GM12878 (cell line): ENCODE results near the gene ASCC3. TPM values are rescaled to one million over a fixed set of nuclear protein-coding genes. Genes with fewer than 3 reads are reported as not detected.

Experiments
- ATAC-seq: fragments of 200-7000 bp; cut with Tn5 transposase; 3 replicates; pipeline ENCODE4 v1.9.1; 2020; ENCODE audit warnings: mild to moderate bottlenecking, moderate library complexity
- BruUV-seq: library from RNA; stranded (reverse); fragments of 400-500 nt; replicated peaks from 2 replicates; lab custom pipeline; 2021; lab: Mats Ljungman, UMichigan
- CTCF ChIA-PET: fragments of 300-600 bp; sonication (Branson Sonifier 250); formaldehyde crosslinking; extraction: SDS; loops from one replicate; lab custom pipeline; 2021; ENCODE audit warnings: inconsistent platforms; lab: Yijun Ruan, JAX
- POLR2A ChIA-PET: fragments of 350-600 bp; formaldehyde crosslinking; extraction: SDS; loops from one replicate; lab custom pipeline; 2021; ENCODE audit warnings: inconsistent platforms; lab: Charles Lee
- RAD21 ChIA-PET: fragments of 300-600 bp; sonication (Branson Sonifier 250); formaldehyde crosslinking; loops from one replicate; lab custom pipeline; 2023; ENCODE audit warnings: antibody characterized with exemption; ENCODE audit not compliant: unreplicated experiment; lab: Charles Lee
- SMC1A ChIA-PET: fragments of 300-600 bp; sonication (Branson Sonifier 250); formaldehyde crosslinking; loops from one replicate; lab custom pipeline; 2023; ENCODE audit not compliant: unreplicated experiment, uncharacterized antibody; lab: Charles Lee
- DNase-seq: peaks from one replicate; pipeline ENCODE4 v3.0.0-alpha.2; 2011; ENCODE audit warnings: low read depth, low spot score
- FAIRE-seq: peaks from 3 replicates; lab custom pipeline; 2011; peaks lifted over from hg19 to GRCh38; lab: Jason Lieb, UNC
- H2AFZ ChIP-seq: 2 replicates; pipeline ENCODE4 v1.6.0; 2011; ENCODE audit warnings: low read depth, low read length, control low read depth; ENCODE audit not compliant: control insufficient read depth
- H3K27ac ChIP-seq: 2 replicates; pipeline ENCODE4 v1.5.1; 2011; ENCODE audit warnings: control low read depth; ENCODE audit not compliant: control insufficient read depth, insufficient read depth
- H3K27me3 ChIP-seq, 2 experiments: replicated peaks in 1 of 2; 2 replicates each; pipeline versions ENCODE4 v1.6.0 to v1.6.1; 2011; ENCODE audit warnings: low read length in 1 of 2; ENCODE audit not compliant: control insufficient read depth in 2 of 2, insufficient read depth in 2 of 2
- H3K36me3 ChIP-seq, 2 experiments: 2 replicates each; pipeline ENCODE4 v1.5.1; 2011; ENCODE audit warnings: low read length in 1 of 2; ENCODE audit not compliant: control insufficient read depth in 2 of 2, insufficient read depth in 2 of 2
- H3K4me1 ChIP-seq: 2 replicates; pipeline ENCODE4 v1.6.1; 2011; ENCODE audit warnings: mild to moderate bottlenecking, low read length, moderate library complexity, mixed read lengths; ENCODE audit not compliant: control insufficient read depth, insufficient read depth
- H3K4me2 ChIP-seq: 2 replicates; pipeline ENCODE4 v1.6.0; 2011; ENCODE audit warnings: control low read depth; ENCODE audit not compliant: control insufficient read depth, insufficient read depth
- H3K4me3 ChIP-seq: fragments of 200-600 bp; sonication (generic); 2 replicates; pipeline ENCODE4 v1.5.1; 2016
- H3K79me2 ChIP-seq: 2 replicates; pipeline ENCODE4 v1.6.0; 2011; ENCODE audit warnings: low read length; ENCODE audit not compliant: control insufficient read depth, insufficient read depth
- H3K9ac ChIP-seq: 2 replicates; pipeline ENCODE4 v1.8.0; 2011; ENCODE audit warnings: low read length, control low read depth, mixed read lengths; ENCODE audit not compliant: control insufficient read depth, insufficient read depth
- H3K9me3 ChIP-seq: replicated peaks from 3 replicates; pipeline ENCODE4 v1.5.1; 2011; ENCODE audit warnings: mild to moderate bottlenecking, low read length; ENCODE audit not compliant: control insufficient read depth, insufficient read depth
- H4K20me1 ChIP-seq: 2 replicates; pipeline ENCODE4 v1.6.0; 2011; ENCODE audit not compliant: control insufficient read depth, insufficient read depth
- BHLHE40 ChIP-seq, 2 experiments: fragments of 450-650 bp in 1 of 2; IDR thresholded peaks; 2 replicates each; pipeline ENCODE4 v1.6.1; 2011 to 2017; ENCODE audit warnings: low read depth in 2 of 2, borderline replicate concordance in 1 of 2, improper control_type of control experiment in 1 of 2, low read length in 1 of 2, mild to moderate bottlenecking in 1 of 2
- DPF2 ChIP-seq: fragments of 450-650 bp; IDR thresholded peaks from 2 replicates; pipeline ENCODE4 v1.6.1; 2017; ENCODE audit warnings: mild to moderate bottlenecking
- EZH2 ChIP-seq: IDR thresholded peaks from 2 replicates; pipeline ENCODE4 v1.6.1; 2012; ENCODE audit warnings: low read depth, mild to moderate bottlenecking, control low read depth, inconsistent platforms, low read length, borderline replicate concordance; ENCODE audit not compliant: control insufficient read depth
- FOXK2 ChIP-seq: fragments of 450-650 bp; IDR thresholded peaks from 2 replicates; pipeline ENCODE4 v1.6.1; 2017; ENCODE audit warnings: mild to moderate bottlenecking, moderate library complexity
- JUND ChIP-seq: IDR thresholded peaks from 2 replicates; pipeline ENCODE4 v1.6.1; 2012; ENCODE audit warnings: low read depth, mild to moderate bottlenecking, low read length, improper control_type of control experiment, moderate library complexity
- KAT2A ChIP-seq: conservative IDR thresholded peaks from 2 replicates; pipeline ENCODE4 v1.6.1; 2011; ENCODE audit warnings: low read depth, low read length; ENCODE audit not compliant: control insufficient read depth
- MEF2B ChIP-seq: fragments of 450-650 bp; IDR thresholded peaks from 2 replicates; pipeline ENCODE4 v1.6.1; 2018; ENCODE audit warnings: mild to moderate bottlenecking, moderate library complexity; ENCODE audit not compliant: partially characterized antibody, poor library complexity, severe bottlenecking
- MYC ChIP-seq: IDR thresholded peaks from 2 replicates; pipeline ENCODE4 v1.6.1; 2011; ENCODE audit warnings: mild to moderate bottlenecking, low read length, moderate library complexity, inconsistent platforms; ENCODE audit not compliant: insufficient read depth, insufficient replicate concordance, insufficient read length, severe bottlenecking
- NFYB ChIP-seq: IDR thresholded peaks from 2 replicates; pipeline ENCODE4 v1.6.1; 2011; ENCODE audit warnings: low read depth, mild to moderate bottlenecking, low read length, improper control_type of control experiment, moderate library complexity; ENCODE audit not compliant: insufficient read depth
- PRDM15 ChIP-seq: fragments of 450-650 bp; formaldehyde crosslinking; IDR thresholded peaks from 2 replicates; pipeline ENCODE4 v1.4.0; 2020; ENCODE audit warnings: mild to moderate bottlenecking, moderate library complexity
- RCOR1 ChIP-seq: conservative IDR thresholded peaks from 2 replicates; pipeline ENCODE4 v1.6.1; 2012; ENCODE audit warnings: low read depth, low read length, improper control_type of control experiment
- RFX5 ChIP-seq: IDR thresholded peaks from 2 replicates; pipeline ENCODE4 v1.6.1; 2011; ENCODE audit warnings: low read depth, low read length, improper control_type of control experiment
- SMAD5 ChIP-seq: IDR thresholded peaks from 2 replicates; pipeline ENCODE4 v1.6.1; 2016; ENCODE audit warnings: antibody characterized with exemption, low read depth
- SREBF1 ChIP-seq: IDR thresholded peaks from 2 replicates; pipeline ENCODE4 v1.6.1; 2012; ENCODE audit warnings: mild to moderate bottlenecking, low read length
- WGBS: methylation state at CpG from one replicate; pipeline ENCODE4 v1.1.6; 2016; ENCODE audit warnings: low lambda C conversion rate; ENCODE audit not compliant: insufficient replicate concordance, insufficient coverage; ENCODE audit errors: missing lambda C conversion rate; 5-methylcytosine and 5-hydroxymethylcytosine counted together
- in situ Hi-C: fragments of 300-500 bp; cut with MboI; formaldehyde crosslinking; loops from 9 replicates; pipeline ENCODE4 v1.14.3; 2018; ENCODE audit warnings: mixed read lengths
- intact Hi-C: fragments of 100-400 bp; cut with micrococcal nuclease; formaldehyde crosslinking; loops from one replicate; pipeline ENCODE4 v1.14.2; 2022; ENCODE audit not compliant: unreplicated experiment
- polyA plus RNA-seq, 11 experiments: library from polyadenylated mRNA; depleted of rRNA in 4 of 11; unstranded in 6 of 11; stranded (reverse) in 5 of 11; fragments of >200 nt; fragmentation: Nextera tagmentation in 4 of 11; fragmentation: Illumina TruSeq in 1 of 11; extraction: Ambion mirVana in 4 of 11; extraction: Trizol in 1 of 11; gene quantifications; 1 replicate in 1 of 11; 2 replicates in 10 of 11; pipeline versions ENCODE4 v1.2.1 to v1.2.3, GENCODE V29; 2011 to 2016; ENCODE audit warnings: inconsistent platforms in 2 of 11, missing spikeins in 2 of 11, low read depth in 1 of 11
- total RNA-seq, 4 experiments: library from RNA; depleted of rRNA in 3 of 4; stranded (reverse); fragments of >200 nt in 3 of 4; fragmentation: Illumina TruSeq in 1 of 4; extraction: Trizol in 1 of 4; gene quantifications; 2 replicates each; pipeline versions ENCODE4 v1.2.1 to v1.2.3, GENCODE V29; 2013 to 2021

Gene ASCC3
- total and polyA plus RNA-seq, 10 of the 15 experiments (the other 5 are each of a cell fraction or from before 2014, with no cell fraction given), result 19.9 to 76.2 (median 55.9) TPM

- H3K27me3 ChIP-seq, result no peaks in the 10 kb centered on the region
- SMC1A ChIA-PET, result interaction anchor here (0.8 to 1.4 kb wide), 3 partner anchors 8 to 19 kb away, joined by 3 read pairs; no protein-coding TSS in a partner anchor
- in situ Hi-C loops, result no loop called here
- H3K4me2 ChIP-seq, result no peak overlapping the region
- H3K4me1 ChIP-seq, result no peaks in the 10 kb centered on the region
- CTCF ChIA-PET, result interaction anchor here (0.7 kb wide), 1 partner anchor 24 kb away, joined by 3 read pairs; no protein-coding TSS in a partner anchor
- TF ChIP-seq BHLHE40 (IDR thresholded peaks at IDR 0.05; ENCODE audit: borderline replicate concordance in 1 of 2, low read depth in 2 of 2, low read length in 1 of 2) (no peak), EZH2 (no peak), SMAD5 (no peak)
- TF ChIP-seq, all 136 proteins: peak for 0
- WGBS, result 100% methylated on average over 2 of the region's 2 CpGs
- RAD21 ChIA-PET, result no interaction called here
- no peaks in the 10 kb centered on the region for H4K20me1 ChIP-seq
- peaks cover 5% of the 10 kb centered on the region for H3K79me2 ChIP-seq
- H3K4me3 ChIP-seq, result no peak overlapping the region
- peaks cover 0 to 4% of the 10 kb centered on the region in 2 experiments; a peak in 2 of 4 replicates for H3K36me3 ChIP-seq
- no peak overlapping the region for H3K27ac ChIP-seq
- no peak overlapping the region for H3K9ac ChIP-seq
- no peaks in the 10 kb centered on the region; the same call in 2 of the 3 replicates for H3K9me3 ChIP-seq
- H2AFZ ChIP-seq, result no peak overlapping the region
- DNase-seq (no peak), FAIRE-seq (no peak), ATAC-seq (peak; percentile 83)
- no TSS peak for BruUV-seq
- POLR2A ChIA-PET, result interaction anchor here (1.3 kb wide), 1 partner anchor 10 kb away, joined by 3 read pairs; no protein-coding TSS in a partner anchor
- intact Hi-C loops, result no loop called here
Measured at GRCh38 chr6:100846276-100846675, 34.9 kb downstream of the ASCC3 start.

- CTCF ChIA-PET, result interaction anchor here (0.7 kb wide), 1 partner anchor 24 kb away, joined by 3 read pairs; no protein-coding TSS in a partner anchor
- no peak for DNase-seq
- in situ Hi-C loops (no loop called here), intact Hi-C loops (no loop called here)
- H3K27ac ChIP-seq, result no peak overlapping the region
- no peak overlapping the region for H3K4me2 ChIP-seq
- 92% methylated on average over 1 of the region's 1 CpG for WGBS
- RAD21 ChIA-PET, result no interaction called here
- H4K20me1 ChIP-seq, result no peaks in the 10 kb centered on the region
- H3K4me3 ChIP-seq, result no peak overlapping the region
- FAIRE-seq, result no peak
- no peak overlapping the region for H3K9ac ChIP-seq
- H3K27me3 ChIP-seq, result no peaks in the 10 kb centered on the region
- peaks cover 0 to 4% of the 10 kb centered on the region in 2 experiments; a peak in 2 of 4 replicates for H3K36me3 ChIP-seq
- H2AFZ ChIP-seq, result no peak overlapping the region
- BruUV-seq, result no TSS peak
- POLR2A ChIA-PET, result no interaction called here
- H3K4me1 ChIP-seq, result no peaks in the 10 kb centered on the region
- ATAC-seq, result no peak
- no peaks in the 10 kb centered on the region; the same call in 2 of the 3 replicates for H3K9me3 ChIP-seq
- peaks cover 8% of the 10 kb centered on the region for H3K79me2 ChIP-seq
- SMC1A ChIA-PET, result interaction anchor here (0.8 kb wide), 1 partner anchor 19 kb away, joined by 3 read pairs; no protein-coding TSS in a partner anchor
- no peak for TF ChIP-seq MEF2B
- no peak for TF ChIP-seq SREBF1
- TF ChIP-seq RCOR1, result no peak
- no peak for TF ChIP-seq MYC
- TF ChIP-seq PRDM15 (CRISPR knock-in tag), result no peak
- no peak for TF ChIP-seq KAT2A
- no peak for TF ChIP-seq NFYB
- TF ChIP-seq DPF2, result no peak
- no peak for TF ChIP-seq RFX5
- TF ChIP-seq FOXK2, result no peak
- no peak for TF ChIP-seq JUND
Measured at GRCh38 chr6:100845676-100846075, 35.5 kb downstream of the ASCC3 start.
